NCI-H2227 (cell line): ENCODE measurements around the gene KRT33A.
"Not testable (repeated sequence)": the region's sequence is repeated elsewhere in the genome, so short reads cannot be mapped to it uniquely, and the experiment has no call there.

Source experiments
- DNase-seq: peaks from one replicate; lab custom pipeline; 2025; ENCODE audit not compliant: unreplicated experiment; lab: John Stamatoyannopoulos, UW

KRT33A gene

DNA sequence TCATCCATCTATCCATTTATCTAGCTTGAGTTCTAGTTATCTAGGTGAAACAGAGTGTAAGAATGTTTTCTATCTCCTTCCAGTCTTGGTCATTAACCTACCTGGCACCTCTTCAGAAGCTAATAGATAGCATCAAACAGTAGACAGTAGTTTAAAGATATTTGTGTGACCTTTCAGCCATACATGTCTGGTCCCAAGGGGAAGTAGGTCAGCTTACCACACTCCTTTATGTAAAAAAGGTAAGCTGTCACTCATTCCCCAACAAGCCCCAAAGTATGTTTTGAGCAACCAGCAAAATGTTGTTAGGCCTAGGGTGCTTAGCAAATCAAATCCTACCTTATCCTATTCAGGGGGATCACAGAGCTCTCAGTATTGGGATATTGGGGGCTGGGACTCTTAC, 15.4 kb upstream of the KRT33A start:
- DNase-seq, result no peak

DNA sequence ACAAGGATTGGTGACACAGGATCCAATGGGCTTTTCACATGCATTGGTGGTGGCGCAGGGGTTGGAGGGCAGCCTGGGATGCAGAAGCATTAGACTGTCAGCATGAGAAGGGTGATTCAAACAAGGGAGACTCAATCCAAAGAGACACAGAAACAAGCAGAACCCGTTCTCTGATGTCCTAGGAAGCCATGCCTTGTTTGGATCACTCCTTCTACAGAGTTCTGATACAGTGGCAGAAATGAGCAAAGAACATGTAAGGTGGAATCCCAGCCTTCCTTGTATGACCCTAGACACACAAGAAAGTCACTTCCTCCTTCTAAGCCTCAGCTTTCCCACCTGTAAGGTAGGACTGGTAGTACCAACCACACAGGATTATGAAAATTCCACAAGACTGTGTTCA, 13.3 kb upstream of the KRT33A start:
- no peak for DNase-seq

DNA sequence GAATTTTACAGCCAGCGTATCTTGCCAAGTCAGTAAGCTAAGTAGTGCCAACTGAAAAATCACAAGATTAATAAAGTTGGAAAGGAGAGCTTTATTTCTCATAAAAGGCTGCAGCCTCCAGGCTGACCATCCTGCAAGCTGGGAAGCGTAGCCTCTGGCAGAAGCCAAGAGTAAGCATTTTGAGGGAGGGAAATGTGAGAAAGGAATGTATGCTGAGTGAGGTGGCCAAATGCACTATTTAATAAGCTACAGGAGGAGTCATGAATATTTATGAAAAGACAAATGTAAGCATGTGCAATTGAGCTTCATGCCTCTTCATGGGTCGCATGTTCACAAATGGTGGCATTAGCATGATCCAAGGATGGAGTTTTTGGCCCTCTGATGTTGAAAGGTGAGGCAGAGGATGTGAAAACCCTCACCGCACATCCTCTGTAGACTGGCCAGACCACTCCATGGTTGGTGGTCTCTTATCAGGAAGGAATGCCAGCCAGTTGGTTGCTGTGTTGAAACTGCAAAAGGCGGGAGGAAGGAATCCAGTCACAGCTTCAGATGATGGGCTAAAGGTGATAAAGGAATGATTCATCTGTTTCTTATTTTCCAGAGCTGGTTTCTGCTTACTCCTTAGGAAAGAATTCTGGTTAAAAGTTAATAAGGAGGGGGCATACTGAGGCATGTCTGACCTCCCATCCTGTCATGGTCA, 9.8 kb upstream of the KRT33A start:
- DNase-seq, result no peak

DNA sequence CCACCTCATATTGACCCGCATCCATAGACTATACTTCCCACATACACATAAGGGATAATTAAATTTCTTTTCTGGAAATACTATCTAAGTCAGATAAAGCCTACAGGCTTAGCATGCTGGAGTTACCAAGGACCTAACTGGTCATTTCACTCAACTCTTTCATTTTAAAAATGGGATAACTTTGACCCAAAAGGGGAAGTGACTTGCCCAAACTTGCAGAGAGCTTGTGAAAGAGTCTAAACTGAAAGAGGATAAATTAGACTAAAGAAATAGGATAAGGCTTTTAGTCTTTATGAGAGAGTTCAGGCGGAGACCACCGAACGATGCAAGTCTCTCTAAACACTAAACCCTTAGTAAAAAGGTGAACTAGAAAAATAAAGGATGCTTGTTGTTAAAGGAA, 3.9 kb upstream of the KRT33A start:
- DNase-seq, result no peak

DNA sequence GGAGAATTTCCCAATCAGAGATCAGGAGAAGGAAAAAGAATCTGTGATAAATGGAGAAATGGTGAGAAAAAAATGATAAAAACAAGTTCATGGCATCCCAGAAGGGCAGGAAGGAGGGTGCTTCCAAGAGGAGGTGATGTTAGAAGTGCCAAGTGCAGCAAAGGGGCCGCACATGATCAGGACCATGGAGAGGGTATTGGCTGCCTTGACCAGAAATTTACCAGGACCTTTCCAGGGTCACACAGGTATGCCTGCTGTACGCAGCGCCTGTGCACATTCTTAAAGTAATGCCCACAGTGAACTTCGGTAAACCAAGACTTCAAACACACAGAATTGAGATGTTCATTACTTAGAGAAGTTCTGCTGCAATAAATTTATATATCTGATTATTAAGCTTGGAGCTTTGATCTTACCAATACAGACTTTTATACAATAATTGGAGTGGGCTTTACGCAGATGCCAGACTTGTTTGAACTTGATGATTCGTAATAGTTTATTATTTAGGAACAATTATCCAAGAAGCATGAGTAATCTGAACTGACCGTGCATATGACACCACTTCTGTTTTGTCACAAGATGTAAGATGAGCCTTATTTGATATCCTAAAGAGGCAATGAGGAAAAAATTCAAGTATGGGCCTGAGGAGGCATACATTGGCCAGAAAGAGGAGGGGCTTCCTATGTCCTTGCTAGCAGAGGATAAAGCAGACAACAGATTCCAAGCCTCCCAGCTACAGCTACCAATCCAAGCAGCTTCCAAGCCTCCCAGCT, 2.2 kb upstream of the KRT33A start:
- no peak for DNase-seq

DNA sequence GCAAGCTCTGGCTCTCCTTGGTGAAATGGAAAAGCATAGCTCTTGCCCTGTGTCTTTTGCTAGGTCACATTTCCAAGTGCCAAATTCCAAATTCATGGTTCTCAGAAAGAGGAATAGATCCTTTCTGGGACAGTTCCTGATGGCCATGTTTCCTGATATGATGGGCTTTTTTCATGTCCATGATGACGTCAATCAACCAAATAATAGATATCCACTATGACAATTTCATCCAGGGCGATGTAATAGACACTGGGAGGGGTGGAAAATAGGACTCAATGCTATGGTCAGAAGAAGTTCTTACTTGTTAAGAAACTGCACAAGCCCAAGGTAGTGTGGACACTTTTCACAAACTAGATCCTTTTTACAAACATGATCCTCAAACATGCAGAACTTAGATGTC, 549 bp upstream of the KRT33A start:
- no peak for DNase-seq

DNA sequence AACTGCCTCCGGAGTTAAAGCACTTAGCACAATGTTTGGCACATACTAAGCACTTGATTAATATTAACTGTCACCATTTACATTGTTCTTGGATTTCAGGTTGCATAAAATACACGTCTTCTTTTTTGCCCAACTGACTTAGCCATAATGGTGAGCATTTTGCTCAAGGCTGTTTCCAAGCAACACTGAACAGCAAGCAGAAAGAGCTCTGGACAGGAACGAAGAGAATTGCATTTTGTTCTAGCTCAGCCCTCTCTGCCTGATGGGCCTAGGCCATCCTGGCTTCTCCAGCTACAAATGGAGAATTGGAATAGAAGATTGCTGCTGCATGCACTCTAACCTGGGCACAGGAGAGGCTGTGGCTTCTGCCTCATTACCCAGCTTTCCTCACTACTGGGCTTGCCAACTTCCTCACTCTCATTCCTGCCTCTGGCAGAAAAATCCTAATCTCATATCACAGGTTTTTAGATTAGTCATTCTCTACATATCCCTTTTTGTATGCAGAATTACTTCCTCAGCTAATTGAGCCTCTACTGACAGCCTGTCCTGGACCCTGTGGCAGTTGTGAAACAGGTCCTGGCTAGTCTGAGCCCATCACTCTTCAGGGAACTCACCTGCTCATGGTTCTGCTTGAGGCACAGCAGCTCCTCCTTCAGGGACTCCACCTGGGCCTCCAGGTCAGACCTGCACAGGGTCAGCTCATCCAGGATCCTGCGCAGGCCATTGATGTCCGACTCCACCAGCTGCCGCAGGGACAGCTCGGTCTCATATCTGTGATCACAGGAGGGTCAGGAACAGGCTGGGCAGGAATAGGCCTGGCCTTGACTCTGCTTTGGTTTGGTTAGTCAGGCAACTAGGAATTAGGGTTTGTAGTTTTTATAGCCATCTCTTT, 2.5 kb downstream of the KRT33A start:
- no peak for DNase-seq

DNA sequence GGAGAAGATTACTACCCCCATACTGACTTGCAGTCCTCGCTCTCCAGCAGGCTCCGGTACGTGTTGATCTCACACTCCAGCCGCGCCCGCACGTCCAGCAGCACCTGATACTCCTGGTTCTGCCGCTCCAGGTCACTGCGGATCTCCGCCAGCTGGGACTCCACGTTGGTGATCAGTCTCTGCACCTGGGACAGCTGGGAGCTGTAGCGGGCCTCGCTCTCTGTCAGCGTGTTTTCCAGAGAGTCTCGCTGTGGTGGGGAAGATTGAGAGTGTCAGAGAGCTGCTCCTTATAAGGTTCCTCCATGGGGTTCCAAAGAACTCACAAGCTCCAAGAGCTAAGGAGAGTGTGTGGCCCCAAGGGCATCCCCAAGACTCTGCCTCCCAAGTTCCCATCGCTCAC, 4.2 kb downstream of the KRT33A start:
- DNase-seq, result not testable (repeated sequence)

DNA sequence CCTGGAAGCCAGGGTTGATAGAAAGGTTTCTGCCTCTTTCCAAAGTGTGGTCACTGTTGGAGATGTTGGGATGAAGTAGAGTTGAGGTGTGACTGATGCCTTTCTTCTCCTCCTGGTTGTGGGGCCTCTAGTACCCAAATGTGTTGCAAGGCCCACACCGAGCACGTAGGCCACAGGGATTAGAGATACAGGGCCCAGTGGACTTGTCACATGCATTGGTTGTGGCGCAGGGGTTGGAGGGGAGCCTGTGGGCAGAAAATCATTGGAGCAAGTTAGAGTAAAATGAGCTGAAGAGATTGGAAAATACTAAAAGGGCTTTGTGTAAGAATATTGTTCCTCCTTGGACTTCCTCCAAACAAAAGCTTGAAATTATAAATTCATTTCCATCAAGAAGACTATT, 4.6 kb downstream of the KRT33A start:
- no peak for DNase-seq

DNA sequence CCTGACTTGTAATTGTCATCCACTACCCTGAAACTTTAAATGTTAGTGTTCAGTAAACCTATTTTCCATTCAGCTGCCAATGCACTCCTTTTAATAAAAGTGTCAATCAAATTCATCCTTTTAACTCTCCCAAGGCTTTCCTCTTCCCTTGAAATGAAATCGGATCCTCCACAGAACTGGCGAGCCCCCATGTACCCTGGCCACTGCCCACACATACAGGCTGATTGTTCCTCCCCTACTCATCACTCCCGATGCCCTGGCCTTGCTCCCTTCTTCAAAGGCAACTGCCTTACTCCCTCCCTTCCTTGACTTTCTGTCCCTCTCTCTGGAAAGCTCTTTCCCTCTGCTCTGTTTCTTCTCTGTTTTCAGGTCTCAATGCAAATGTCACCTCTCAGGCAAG, 7.6 kb downstream of the KRT33A start:
- no peak for DNase-seq

DNA sequence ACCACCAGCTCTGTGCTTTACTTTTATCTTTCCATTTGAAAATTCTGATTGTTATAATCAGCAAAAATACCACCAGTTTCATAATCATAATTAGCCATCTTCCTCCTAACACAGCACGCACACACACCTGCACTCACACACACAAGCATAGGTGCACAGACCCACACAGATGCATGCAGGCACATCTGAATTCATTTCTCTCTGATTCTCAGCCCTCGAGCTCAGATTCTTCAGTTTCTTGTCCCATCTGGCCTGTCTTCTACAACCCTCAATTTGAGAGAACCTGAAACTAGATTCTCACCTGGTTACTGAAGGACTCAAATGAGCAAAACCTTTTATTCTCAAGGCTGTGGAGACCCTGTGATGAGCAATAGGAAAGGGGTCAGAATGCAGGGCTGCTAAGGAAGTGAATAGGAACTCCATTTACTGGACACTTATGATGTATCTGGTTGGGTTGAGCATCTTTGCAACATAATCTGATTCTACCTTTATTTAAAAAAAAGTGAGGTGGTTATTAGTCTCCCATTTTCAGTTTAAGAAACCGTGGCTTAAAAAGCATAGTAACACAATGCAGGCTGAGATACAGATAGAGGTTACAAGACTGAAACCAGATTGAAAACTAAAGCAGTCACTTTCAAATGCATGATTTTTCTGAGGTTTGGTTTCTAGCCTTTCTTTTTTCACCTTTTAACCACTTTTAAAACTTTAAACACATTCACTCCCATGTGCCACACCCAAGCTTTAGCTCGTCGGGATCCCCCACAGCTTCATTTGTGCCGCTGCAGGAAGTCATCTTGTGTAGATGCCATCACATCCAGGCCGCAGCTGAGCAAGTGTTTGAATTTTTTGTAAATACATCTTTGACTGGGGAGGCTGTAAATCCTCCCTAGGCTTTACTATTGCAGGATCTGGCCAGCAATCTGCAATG, 9.4 kb downstream of the KRT33A start:
- DNase-seq, result no peak

DNA sequence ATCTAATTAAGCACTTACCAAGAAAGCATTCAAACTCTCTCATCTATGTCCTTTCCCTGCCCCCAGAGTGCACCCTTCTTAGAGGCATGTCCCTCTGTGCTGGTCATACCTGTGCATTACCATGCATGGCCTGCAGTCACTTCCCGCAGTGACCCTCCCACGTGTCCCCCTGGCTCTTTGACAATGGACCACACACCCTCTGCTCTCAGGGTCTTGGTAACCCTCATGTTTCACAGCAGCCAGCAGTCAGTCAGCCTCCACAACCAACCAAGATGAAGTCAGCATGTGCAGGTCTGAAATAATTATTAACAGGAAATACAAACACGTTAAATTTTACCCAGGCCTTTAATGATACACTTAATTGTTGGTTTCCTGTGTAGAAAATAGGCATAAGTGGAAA, 10.1 kb downstream of the KRT33A start:
- DNase-seq, result no peak

DNA sequence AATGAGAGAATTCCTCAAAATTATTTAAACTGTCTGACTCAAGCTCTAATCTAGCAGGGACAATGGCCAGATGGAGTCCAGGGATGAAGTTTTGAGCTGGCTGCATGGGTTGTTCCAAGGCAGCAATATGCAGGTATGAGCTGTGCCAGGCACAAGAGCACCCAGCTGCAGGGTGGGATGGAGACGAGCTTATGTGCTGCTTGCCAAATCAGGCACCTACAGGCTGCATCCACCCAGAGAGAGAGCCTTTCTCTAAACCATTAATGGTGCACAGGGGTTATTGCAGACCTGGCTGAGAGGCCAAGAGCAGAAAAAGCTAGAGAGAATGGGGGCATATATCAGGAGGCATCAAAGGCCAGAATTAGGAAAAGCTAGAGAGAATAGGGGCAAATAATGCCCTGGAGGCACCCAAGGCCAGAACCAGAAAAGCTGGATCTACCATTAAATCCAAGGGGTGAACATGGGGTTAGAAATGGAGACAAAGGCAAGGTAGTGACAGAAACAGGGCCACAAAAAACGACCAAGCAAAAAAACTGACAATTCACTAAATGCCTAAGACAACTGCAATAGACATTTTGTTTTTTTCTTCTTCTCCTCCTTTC, 11.0 kb downstream of the KRT33A start:
- no peak for DNase-seq

DNA sequence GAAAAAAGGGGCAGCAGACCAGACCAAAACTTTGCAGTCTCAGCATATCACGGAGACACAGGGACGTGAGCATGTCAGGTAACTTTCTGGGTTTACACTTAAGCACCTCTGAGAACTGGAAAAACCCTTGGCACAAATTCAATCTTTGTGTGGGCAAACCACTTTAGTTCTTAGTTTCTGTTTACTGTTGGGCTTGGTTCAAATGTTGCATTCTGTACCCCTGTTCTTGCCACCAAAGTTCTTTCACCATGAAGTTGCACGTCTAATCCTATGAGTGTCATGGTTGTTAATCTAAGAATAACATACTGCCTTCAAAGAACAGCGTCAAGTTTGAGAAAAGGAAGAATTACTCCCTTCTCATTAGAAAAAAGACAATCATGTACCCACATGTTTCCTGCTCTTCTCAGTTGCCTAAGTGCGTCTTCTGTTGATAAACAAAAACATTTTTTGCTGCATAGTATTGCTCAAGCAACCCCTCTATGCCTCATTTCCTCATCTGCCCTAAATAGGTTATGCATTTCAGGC, 11.6 kb downstream of the KRT33A start:
- DNase-seq, result no peak

DNA sequence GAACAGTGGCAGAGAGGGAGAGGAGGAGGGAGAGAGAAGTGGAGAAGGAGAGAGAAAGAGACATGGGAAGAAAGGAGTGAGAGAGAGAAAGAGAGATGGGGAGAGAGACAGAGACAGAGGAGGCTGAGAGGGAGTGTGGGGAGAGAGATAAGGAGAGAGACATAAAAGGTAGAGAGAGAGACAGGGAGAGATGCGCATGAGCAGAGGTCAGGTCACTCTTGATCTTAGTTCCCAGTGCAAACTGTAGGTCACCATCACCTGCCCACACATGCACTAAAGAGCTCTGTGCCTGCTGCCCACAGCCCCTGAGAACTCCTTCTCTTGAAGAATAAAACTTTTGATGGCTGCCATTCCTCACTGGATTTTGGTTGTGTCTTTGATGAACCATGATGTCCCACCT, 14.9 kb downstream of the KRT33A start:
- no peak for DNase-seq

DNA sequence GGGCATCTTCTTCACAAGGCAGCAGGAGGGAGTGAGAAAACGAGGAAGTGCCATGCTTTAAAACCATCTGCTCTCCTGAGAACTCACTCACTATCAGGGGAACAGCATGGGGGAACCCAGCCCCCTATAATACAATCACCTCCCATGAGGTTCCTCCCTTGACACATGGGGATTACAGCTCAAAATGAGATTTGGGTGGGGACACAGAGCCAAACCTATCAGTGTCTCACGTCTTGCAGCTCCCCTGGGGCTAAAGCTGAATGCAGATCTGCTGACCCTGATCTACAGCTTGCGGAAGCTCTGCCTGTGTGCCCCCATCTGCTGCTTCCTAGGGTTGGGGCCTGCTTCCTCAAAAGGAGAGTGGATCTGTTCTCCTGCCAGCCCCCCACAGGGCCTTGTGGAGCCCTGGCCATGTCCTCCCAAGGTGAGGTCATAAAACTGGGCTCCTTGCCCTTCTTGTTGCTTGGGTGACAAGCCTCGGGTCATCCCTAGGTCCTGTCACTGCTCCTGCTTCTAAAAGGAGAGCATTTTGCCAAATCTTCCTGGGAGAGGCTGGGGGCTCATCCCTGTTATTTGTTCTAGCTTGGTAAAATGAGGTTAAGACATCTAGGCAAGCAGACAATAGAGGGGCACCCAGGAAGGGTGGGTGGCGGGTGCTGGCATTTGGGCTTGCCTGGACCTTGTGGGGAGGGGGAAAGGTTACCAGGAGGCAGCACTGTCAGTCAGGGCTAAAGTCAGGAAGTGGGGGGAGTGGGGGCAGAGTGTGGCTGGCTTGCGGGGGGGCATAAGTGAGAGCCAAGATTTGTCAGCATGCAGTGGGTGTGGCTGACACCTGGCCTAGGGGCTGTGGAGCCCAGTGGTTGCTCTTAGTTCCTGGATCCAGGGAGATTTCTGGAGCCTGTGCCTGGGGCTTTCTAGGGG, 16.0 kb downstream of the KRT33A start:
- DNase-seq, result no peak

DNA sequence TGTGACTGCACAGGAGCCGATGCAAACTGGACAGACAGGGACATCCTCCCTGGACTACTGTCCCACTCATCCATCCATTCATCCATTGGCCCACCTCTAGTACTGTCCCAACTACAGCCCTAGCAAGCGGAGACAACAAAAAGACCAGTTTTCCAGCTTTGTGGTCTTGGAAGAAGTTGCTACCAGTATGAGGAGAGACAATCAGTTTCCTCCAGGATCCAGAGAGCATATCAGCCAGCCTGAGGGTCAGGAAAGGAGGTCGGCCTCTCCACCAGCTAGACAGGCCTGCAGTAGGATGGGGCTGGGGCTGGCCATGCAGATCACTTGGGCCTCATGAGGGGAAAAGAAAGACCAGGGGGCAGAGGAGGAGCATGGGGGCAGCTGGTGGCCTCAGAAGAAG, 16.8 kb downstream of the KRT33A start:
- no peak for DNase-seq

DNA sequence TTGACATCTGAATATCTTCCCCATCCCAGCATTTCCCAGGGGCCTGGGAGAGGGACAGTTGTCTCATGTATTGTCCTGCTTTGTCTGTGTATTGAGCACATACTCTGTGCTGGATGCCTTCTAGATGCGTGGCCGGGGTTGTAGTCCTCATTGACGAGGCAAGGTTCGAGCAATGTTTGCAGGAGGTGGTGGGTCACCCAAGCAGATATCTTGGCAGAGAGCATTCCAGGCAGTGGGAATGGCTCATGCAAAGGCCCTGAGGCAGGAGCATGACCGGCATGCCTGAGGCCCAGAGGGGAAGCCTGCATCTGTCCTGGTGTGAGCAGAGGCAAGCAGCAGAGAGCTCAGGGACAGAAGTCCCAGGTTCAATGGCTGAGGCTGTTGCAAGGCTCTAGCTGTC, 17.5 kb downstream of the KRT33A start:
- no peak for DNase-seq

DNA sequence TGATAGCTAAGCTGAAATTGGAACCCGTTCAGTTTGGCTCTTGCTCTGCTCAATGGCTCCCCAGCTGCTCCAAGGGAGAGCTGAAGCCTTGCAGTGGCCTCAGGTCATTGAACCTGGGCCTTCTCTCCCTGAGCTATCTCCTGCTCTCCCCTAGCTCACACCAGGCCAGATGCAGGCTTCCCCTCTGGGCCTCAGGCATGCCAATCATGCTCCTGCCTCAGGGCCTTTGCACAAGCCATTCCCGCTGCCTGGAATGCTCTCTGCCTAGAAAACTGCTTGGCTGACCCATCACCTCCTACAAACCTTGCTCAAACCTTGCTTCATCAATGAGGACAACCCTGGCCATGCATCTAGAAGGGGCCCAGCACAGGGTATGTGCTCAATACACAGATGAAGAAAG, 18.4 kb downstream of the KRT33A start:
- no peak for DNase-seq
